BLaER1 (cell line): ENCODE measurements around the gene PCSK6.

Experiments
- H3K27ac ChIP-seq: shearing (Covaris generic); formaldehyde crosslinking; 2 replicates; pipeline ENCODE4 v1.8.1; 2022
- H3K27me3 ChIP-seq: shearing (Covaris generic); formaldehyde crosslinking; 2 replicates; pipeline ENCODE4 v1.8.1; 2022
- H3K36me3 ChIP-seq: shearing (Covaris generic); formaldehyde crosslinking; 2 replicates; pipeline ENCODE4 v1.8.1; 2022
- H3K4me1 ChIP-seq: shearing (Covaris generic); formaldehyde crosslinking; 2 replicates; pipeline ENCODE4 v1.8.1; 2022
- H3K4me2 ChIP-seq: shearing (Covaris generic); formaldehyde crosslinking; 2 replicates; pipeline ENCODE4 v1.8.1; 2022
- H3K4me3 ChIP-seq: shearing (Covaris generic); formaldehyde crosslinking; 2 replicates; pipeline ENCODE4 v1.8.1; 2022
- H3K9ac ChIP-seq: shearing (Covaris generic); formaldehyde crosslinking; 2 replicates; pipeline ENCODE4 v1.8.1; 2022
- H3K9me3 ChIP-seq: shearing (Covaris generic); formaldehyde crosslinking; 2 replicates; pipeline ENCODE4 v1.8.1; 2022
- H4K20me1 ChIP-seq: shearing (Covaris generic); formaldehyde crosslinking; 2 replicates; pipeline ENCODE4 v1.8.1; 2022
- Cebpa-rat ChIP-seq: shearing (Covaris generic); IDR thresholded peaks from 2 replicates; pipeline ENCODE4 v1.8.1; 2022

The PCSK6 gene

GRCh38 chr15:101495334-101496197, 6.1 kb upstream of the PCSK6 start:
- Histone ChIP-seq H3K4me2 (peak overlapping the region; percentile 86), H3K4me3 (peak overlapping the region; percentile 48; the same call in 1 of the 2 replicates), H3K4me1 (peaks cover 71% of the 10 kb centered on the region), H3K27ac (0 out of 2 replicates have a peak overlapping the region, but pooled peaks have one; percentile 2), H4K20me1 (no peaks in the 10 kb centered on the region), H3K9ac (peak overlapping the region; percentile 31; the same call in 1 of the 2 replicates), H3K27me3 (peaks cover under 1% of the 10 kb centered on the region; the same call in 1 of the 2 replicates), H3K9me3 (no peaks in the 10 kb centered on the region), H3K36me3 (no peaks in the 10 kb centered on the region)
- no peak for TF ChIP-seq Cebpa-rat

GRCh38 chr15:101494251-101494796, 4.8 kb upstream of the PCSK6 start:
- H3K4me2 ChIP-seq, result peak overlapping the region; percentile 86; the same call in 1 of the 2 replicates
- H3K4me1 ChIP-seq, result peaks cover 64% of the 10 kb centered on the region
- H3K27me3 ChIP-seq, result peaks cover 11% of the 10 kb centered on the region; the same call in 1 of the 2 replicates
- no peak overlapping the region for H3K4me3 ChIP-seq
- no peaks in the 10 kb centered on the region for H3K9me3 ChIP-seq
- no peak for TF ChIP-seq Cebpa-rat
- no peaks in the 10 kb centered on the region for H4K20me1 ChIP-seq
- H3K9ac ChIP-seq, result no peak overlapping the region
- no peaks in the 10 kb centered on the region for H3K36me3 ChIP-seq
- H3K27ac ChIP-seq, result no peak overlapping the region

- H3K4me3 ChIP-seq, result no peak overlapping the region
Observed at GRCh38 chr15:101492766-101493692, 3.5 kb upstream of the PCSK6 start.

GRCh38 chr15:101491734-101492640, 2.5 kb upstream of the PCSK6 start:
- no peak for TF ChIP-seq Cebpa-rat
- Histone ChIP-seq H3K4me1 (peaks cover 51% of the 10 kb centered on the region), H3K27ac (no peak overlapping the region), H3K27me3 (peaks cover 34% of the 10 kb centered on the region), H3K36me3 (no peaks in the 10 kb centered on the region), H3K9ac (no peak overlapping the region), H3K4me2 (no peak overlapping the region), H3K9me3 (no peaks in the 10 kb centered on the region), H3K4me3 (no peak overlapping the region), H4K20me1 (0 out of 2 replicates have a peak, but pooled peaks cover 12% of the 10 kb centered on the region)

More at GRCh38 chr15:101492766-101493692, 3.5 kb upstream of the PCSK6 start:
- H3K36me3 ChIP-seq, result no peaks in the 10 kb centered on the region
- H4K20me1 ChIP-seq, result 0 out of 2 replicates have a peak, but pooled peaks cover 6% of the 10 kb centered on the region
- no peak for TF ChIP-seq Cebpa-rat
- H3K27ac ChIP-seq, result no peak overlapping the region
- no peak overlapping the region for H3K4me2 ChIP-seq
- peaks cover 24% of the 10 kb centered on the region for H3K27me3 ChIP-seq
- H3K4me1 ChIP-seq, result peaks cover 60% of the 10 kb centered on the region
- no peaks in the 10 kb centered on the region for H3K9me3 ChIP-seq
- no peak overlapping the region for H3K9ac ChIP-seq

GRCh38 chr15:101490922-101491733, 1.6 kb upstream of the PCSK6 start:
- H3K4me3 ChIP-seq, result no peak overlapping the region
- H3K9me3 ChIP-seq, result no peaks in the 10 kb centered on the region
- H3K9ac ChIP-seq, result no peak overlapping the region
- H3K27ac ChIP-seq, result no peak overlapping the region
- peaks cover 43% of the 10 kb centered on the region for H3K4me1 ChIP-seq
- no peaks in the 10 kb centered on the region for H3K36me3 ChIP-seq
- peaks cover 43% of the 10 kb centered on the region for H3K27me3 ChIP-seq
- no peak for TF ChIP-seq Cebpa-rat
- H4K20me1 ChIP-seq, result 0 out of 2 replicates have a peak, but pooled peaks cover 13% of the 10 kb centered on the region
- H3K4me2 ChIP-seq, result no peak overlapping the region

GRCh38 chr15:101490408-101490891, 943 bp upstream of the PCSK6 start:
- no peak overlapping the region for H3K4me2 ChIP-seq
- H3K36me3 ChIP-seq, result no peaks in the 10 kb centered on the region
- no peaks in the 10 kb centered on the region for H3K9me3 ChIP-seq
- H3K9ac ChIP-seq, result no peak overlapping the region
- no peak overlapping the region for H3K27ac ChIP-seq
- no peak overlapping the region for H3K4me3 ChIP-seq
- H3K4me1 ChIP-seq, result peaks cover 36% of the 10 kb centered on the region
- peaks cover 43% of the 10 kb centered on the region for H3K27me3 ChIP-seq
- no peak for TF ChIP-seq Cebpa-rat
- 0 out of 2 replicates have a peak, but pooled peaks cover 13% of the 10 kb centered on the region for H4K20me1 ChIP-seq

GRCh38 chr15:101489237-101489598, 289 bp downstream of the PCSK6 start:
- Histone ChIP-seq H3K4me1 (peaks cover 25% of the 10 kb centered on the region), H3K9me3 (no peaks in the 10 kb centered on the region), H3K4me3 (peak overlapping the region; percentile 68), H3K4me2 (peak overlapping the region; percentile 93), H3K27me3 (peaks cover 43% of the 10 kb centered on the region), H3K36me3 (no peaks in the 10 kb centered on the region), H3K9ac (peak overlapping the region; percentile 61; the same call in 1 of the 2 replicates), H4K20me1 (0 out of 2 replicates have a peak, but pooled peaks cover 13% of the 10 kb centered on the region), H3K27ac (no peak overlapping the region)
- no peak for TF ChIP-seq Cebpa-rat
